ENCODE results near the gene LRSAM1.
A peak's percentile ranks its signal among the peaks of the same experiment; 100 is the strongest.

The LRSAM1 gene

DNA sequence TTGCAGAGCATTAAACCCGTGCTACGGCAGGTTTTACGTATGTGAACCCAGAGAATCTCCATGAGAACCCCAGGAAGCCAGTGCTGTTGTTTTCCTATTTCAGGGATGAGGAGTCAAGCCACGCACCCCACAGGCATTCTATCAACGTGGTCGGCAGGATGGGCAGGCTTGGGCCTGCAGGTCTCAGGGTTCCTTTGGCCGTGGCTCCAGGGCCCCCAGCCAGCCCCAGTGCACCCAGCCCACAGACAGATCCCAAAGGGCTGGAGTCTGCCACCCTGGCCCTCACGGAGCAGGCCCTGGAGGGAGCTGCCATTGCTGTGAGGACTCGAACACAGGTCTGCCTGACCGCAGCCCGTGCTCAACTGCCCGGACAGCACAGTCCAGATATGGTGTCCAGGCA, 83.6 kb downstream of the LRSAM1 start:
- TF ChIP-seq, protein P1, sequence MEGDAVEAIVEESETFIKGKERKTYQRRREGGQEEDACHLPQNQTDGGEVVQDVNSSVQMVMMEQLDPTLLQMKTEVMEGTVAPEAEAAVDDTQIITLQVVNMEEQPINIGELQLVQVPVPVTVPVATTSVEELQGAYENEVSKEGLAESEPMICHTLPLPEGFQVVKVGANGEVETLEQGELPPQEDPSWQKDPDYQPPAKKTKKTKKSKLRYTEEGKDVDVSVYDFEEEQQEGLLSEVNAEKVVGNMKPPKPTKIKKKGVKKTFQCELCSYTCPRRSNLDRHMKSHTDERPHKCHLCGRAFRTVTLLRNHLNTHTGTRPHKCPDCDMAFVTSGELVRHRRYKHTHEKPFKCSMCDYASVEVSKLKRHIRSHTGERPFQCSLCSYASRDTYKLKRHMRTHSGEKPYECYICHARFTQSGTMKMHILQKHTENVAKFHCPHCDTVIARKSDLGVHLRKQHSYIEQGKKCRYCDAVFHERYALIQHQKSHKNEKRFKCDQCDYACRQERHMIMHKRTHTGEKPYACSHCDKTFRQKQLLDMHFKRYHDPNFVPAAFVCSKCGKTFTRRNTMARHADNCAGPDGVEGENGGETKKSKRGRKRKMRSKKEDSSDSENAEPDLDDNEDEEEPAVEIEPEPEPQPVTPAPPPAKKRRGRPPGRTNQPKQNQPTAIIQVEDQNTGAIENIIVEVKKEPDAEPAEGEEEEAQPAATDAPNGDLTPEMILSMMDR (IDR thresholded peaks at IDR 0.05; ENCODE audit: insufficient read depth, low read depth, low read length, missing control alignments): no peak
- no peak for DNase-seq (ENCODE audit: low read depth)
- no peak overlapping the region for H3K4me3 ChIP-seq (ENCODE audit: low read depth, low read length)

GRCh38 chr9:127535396-127535795, 84.1 kb downstream of the LRSAM1 start:
- no peak for DNase-seq (ENCODE audit: low read depth)
- TF ChIP-seq, protein P1 (IDR thresholded peaks at IDR 0.05; ENCODE audit: insufficient read depth, low read depth, low read length, missing control alignments): no peak
- H3K4me3 ChIP-seq (ENCODE audit: low read depth, low read length): no peak overlapping the region

- no peak overlapping the region for H3K4me3 ChIP-seq (ENCODE audit: low read depth, low read length)
- no peak for DNase-seq (ENCODE audit: low read depth)
- TF ChIP-seq, protein P1 (IDR thresholded peaks at IDR 0.05; ENCODE audit: insufficient read depth, low read depth, low read length, missing control alignments): no peak
Measured at GRCh38 chr9:127535834-127536233, 84.5 kb downstream of the LRSAM1 start.

- H3K4me3 ChIP-seq (ENCODE audit: low read depth, low read length): no peak overlapping the region
- TF ChIP-seq, protein P1 (IDR thresholded peaks at IDR 0.05; ENCODE audit: insufficient read depth, low read depth, low read length, missing control alignments): no peak
- DNase-seq (ENCODE audit: low read depth): no peak
Measured at GRCh38 chr9:127536499-127536898, 85.2 kb downstream of the LRSAM1 start.

GRCh38 chr9:127537014-127537413, 85.7 kb downstream of the LRSAM1 start:
- no peak for DNase-seq (ENCODE audit: low read depth)
- TF ChIP-seq, protein P1 (IDR thresholded peaks at IDR 0.05; ENCODE audit: insufficient read depth, low read depth, low read length, missing control alignments): no peak
- H3K4me3 ChIP-seq (ENCODE audit: low read depth, low read length): no peak overlapping the region

DNA sequence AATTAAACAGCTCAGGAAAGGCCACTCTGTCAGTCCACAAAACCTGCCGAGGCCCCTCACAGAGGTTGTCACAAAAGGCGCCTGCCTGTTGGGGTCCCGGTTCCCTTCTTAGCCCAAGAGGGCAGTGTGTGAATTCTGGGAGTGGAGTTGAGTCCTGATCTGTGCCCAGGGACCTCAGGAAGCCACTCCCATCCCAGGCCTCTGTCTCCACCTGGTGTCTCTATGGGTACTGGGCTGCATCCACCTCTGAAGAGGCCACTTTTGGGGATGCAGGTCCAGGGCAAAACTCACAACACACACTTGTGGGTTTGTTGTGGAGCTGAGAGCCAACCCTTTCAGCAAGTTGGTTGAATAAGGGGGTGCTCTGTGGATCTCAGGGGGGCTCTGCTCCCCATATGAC, 86.5 kb downstream of the LRSAM1 start:
- TF ChIP-seq, protein P1 (IDR thresholded peaks at IDR 0.05; ENCODE audit: insufficient read depth, low read depth, low read length, missing control alignments): peak; percentile 22

GRCh38 chr9:127538849-127539258, 87.5 kb downstream of the LRSAM1 start:
- DNase-seq (ENCODE audit: low read depth): no peak
- H3K4me3 ChIP-seq (ENCODE audit: low read depth, low read length): no peak overlapping the region
- TF ChIP-seq, protein P1 (IDR thresholded peaks at IDR 0.05; ENCODE audit: insufficient read depth, low read depth, low read length, missing control alignments): no peak

More for the DNA sequence above, 86.5 kb downstream of the LRSAM1 start:
- no peak for DNase-seq (ENCODE audit: low read depth)
- H3K4me3 ChIP-seq (ENCODE audit: low read depth, low read length): no peak overlapping the region

All from GM12865 (cell line).